Astrocyte (in vitro differentiated cells and primary cell): ENCODE measurements around the gene KRT31. TPM values are rescaled to one million over a fixed set of nuclear protein-coding genes. Genes with fewer than 3 reads are reported as not detected.
A peak's percentile ranks its signal among the peaks of the same experiment; 100 is the strongest.

ENCODE experiments used
- DNase-seq: peaks from one replicate; pipeline ENCODE4 v3.0.0-alpha.2; 2010; ENCODE audit warnings: low read depth
- FAIRE-seq: peaks from 2 replicates; lab custom pipeline; 2011; peaks lifted over from hg19 to GRCh38; lab: Jason Lieb, UNC
- H2AFZ ChIP-seq: 2 replicates; pipeline ENCODE4 v1.6.0; 2012; ENCODE audit warnings: low read depth, low read length, inconsistent platforms
- H3K27ac ChIP-seq: 2 replicates; pipeline ENCODE4 v1.5.1; 2011; ENCODE audit warnings: low read depth, low read length, inconsistent platforms
- H3K27me3 ChIP-seq: 2 replicates; pipeline ENCODE4 v1.6.0; 2011; ENCODE audit warnings: low read length, inconsistent platforms; ENCODE audit not compliant: insufficient read depth
- H3K36me3 ChIP-seq: 2 replicates; pipeline ENCODE4 v1.5.1; 2011; ENCODE audit warnings: low read length, inconsistent platforms; ENCODE audit not compliant: insufficient read depth
- H3K4me1 ChIP-seq: 2 replicates; pipeline ENCODE4 v1.5.1; 2011; ENCODE audit warnings: low read length, inconsistent platforms; ENCODE audit not compliant: insufficient read depth
- H3K4me2 ChIP-seq: 2 replicates; pipeline ENCODE4 v1.6.0; 2012; ENCODE audit warnings: low read length, inconsistent platforms
- H3K4me3 ChIP-seq: 2 replicates; pipeline ENCODE4 v1.5.1; 2011; ENCODE audit warnings: low read depth, mild to moderate bottlenecking, low read length, inconsistent platforms; ENCODE audit not compliant: insufficient read depth
- H3K79me2 ChIP-seq: 2 replicates; pipeline ENCODE4 v1.6.0; 2012; ENCODE audit warnings: mild to moderate bottlenecking, low read length, inconsistent platforms; ENCODE audit not compliant: insufficient read depth
- H3K9ac ChIP-seq: 2 replicates; pipeline ENCODE4 v1.6.0; 2012; ENCODE audit warnings: mild to moderate bottlenecking, low read length, inconsistent platforms
- H3K9me3 ChIP-seq: 2 replicates; pipeline ENCODE4 v1.5.1; 2012; ENCODE audit warnings: low read depth, mild to moderate bottlenecking, low read length, inconsistent platforms; ENCODE audit not compliant: insufficient read depth
- H4K20me1 ChIP-seq: 2 replicates; pipeline ENCODE4 v1.6.0; 2012; ENCODE audit warnings: low read length, inconsistent platforms; ENCODE audit not compliant: insufficient read depth
- H3K27ac Mint-ChIP-seq: one replicate; pipeline ENCODE4 v1.8.0; 2021; ENCODE audit warnings: mild to moderate bottlenecking, mixed read lengths; ENCODE audit not compliant: unreplicated experiment
- H3K27me3 Mint-ChIP-seq: one replicate; pipeline ENCODE4 v1.8.0; 2021; ENCODE audit warnings: low read depth, mixed read lengths; ENCODE audit not compliant: unreplicated experiment
- H3K36me3 Mint-ChIP-seq: one replicate; pipeline ENCODE4 v1.8.0; 2021; ENCODE audit warnings: low read depth, mixed read lengths; ENCODE audit not compliant: unreplicated experiment
- H3K4me1 Mint-ChIP-seq: one replicate; pipeline ENCODE4 v1.8.0; 2021; ENCODE audit warnings: low read depth, mixed read lengths; ENCODE audit not compliant: unreplicated experiment
- H3K4me3 Mint-ChIP-seq: one replicate; pipeline ENCODE4 v1.8.0; 2021; ENCODE audit warnings: mild to moderate bottlenecking, moderate library complexity, mixed read lengths; ENCODE audit not compliant: unreplicated experiment
- H3K9me3 Mint-ChIP-seq: one replicate; pipeline ENCODE4 v1.8.0; 2021; ENCODE audit warnings: mild to moderate bottlenecking, mixed read lengths; ENCODE audit not compliant: unreplicated experiment
- CTCF ChIP-seq: IDR thresholded peaks from 2 replicates; pipeline ENCODE4 v1.5.1; 2011; ENCODE audit warnings: low read depth, mild to moderate bottlenecking, inconsistent platforms, low read length, moderate library complexity; ENCODE audit not compliant: insufficient read depth
- EZH2 ChIP-seq: IDR thresholded peaks from 2 replicates; pipeline ENCODE4 v1.6.1; 2012; ENCODE audit warnings: mild to moderate bottlenecking, low read length, inconsistent platforms; ENCODE audit not compliant: insufficient read depth
- total RNA-seq: library from RNA; stranded (reverse); gene quantifications from 2 replicates; pipeline ENCODE4 v1.2.1, GENCODE V29; 2021

Gene KRT31
- total RNA-seq, 1 donor from 2014 or later, result not detected

- Histone ChIP-seq H3K9me3 (no peaks in the 10 kb centered on the region), H3K9ac (no peak overlapping the region), H3K4me1 (peaks cover 29% of the 10 kb centered on the region), H2AFZ (no peak overlapping the region), H4K20me1 (no peaks in the 10 kb centered on the region), H3K36me3 (no peaks in the 10 kb centered on the region), H3K27me3 (no peaks in the 10 kb centered on the region), H3K27ac (no peak overlapping the region), H3K4me2 (no peak overlapping the region), H3K4me3 (no peak overlapping the region), H3K79me2 (no peaks in the 10 kb centered on the region)
- Mint-ChIP-seq H3K9me3 (no peaks in the 10 kb centered on the region), H3K4me1 (peaks cover 32% of the 10 kb centered on the region), H3K27me3 (peaks cover 4% of the 10 kb centered on the region), H3K36me3 (no peaks in the 10 kb centered on the region), H3K27ac (peak overlapping the region; percentile 4), H3K4me3 (no peak overlapping the region)
- FAIRE-seq (no peak), DNase-seq (no peak)
- TF ChIP-seq CTCF, result no peak
- TF ChIP-seq EZH2, result no peak
Measured at GRCh38 chr17:41415411-41415810, 18.0 kb upstream of the KRT31 start.

- no peaks in the 10 kb centered on the region for H4K20me1 ChIP-seq
- no peaks in the 10 kb centered on the region for H3K36me3 Mint-ChIP-seq
- H3K4me3 Mint-ChIP-seq, result peak overlapping the region; percentile 28
- H3K9ac ChIP-seq, result no peak overlapping the region
- H3K4me1 Mint-ChIP-seq, result peaks cover 29% of the 10 kb centered on the region
- H3K27ac ChIP-seq, result no peak overlapping the region
- peaks cover 24% of the 10 kb centered on the region for H3K4me1 ChIP-seq
- no peak overlapping the region for H3K27ac Mint-ChIP-seq
- H2AFZ ChIP-seq, result no peak overlapping the region
- H3K4me2 ChIP-seq, result no peak overlapping the region
- H3K36me3 ChIP-seq, result no peaks in the 10 kb centered on the region
- no peaks in the 10 kb centered on the region for H3K79me2 ChIP-seq
- H3K4me3 ChIP-seq, result no peak overlapping the region
- H3K27me3 Mint-ChIP-seq, result peaks cover 14% of the 10 kb centered on the region
- no peaks in the 10 kb centered on the region for H3K9me3 ChIP-seq
- peak; percentile 16 for DNase-seq
- H3K9me3 Mint-ChIP-seq, result no peaks in the 10 kb centered on the region
- H3K27me3 ChIP-seq, result no peaks in the 10 kb centered on the region
- no peak for FAIRE-seq
- no peak for TF ChIP-seq EZH2
- TF ChIP-seq CTCF, result no peak
Measured at GRCh38 chr17:41413982-41414381, 16.6 kb upstream of the KRT31 start.

- H3K36me3 ChIP-seq, result no peaks in the 10 kb centered on the region
- peaks cover 13% of the 10 kb centered on the region for H3K27me3 Mint-ChIP-seq
- H3K4me1 ChIP-seq, result peaks cover 24% of the 10 kb centered on the region
- TF ChIP-seq CTCF (no peak), EZH2 (no peak)
- H3K27me3 ChIP-seq, result no peaks in the 10 kb centered on the region
- H3K4me1 Mint-ChIP-seq, result peaks cover 29% of the 10 kb centered on the region
- no peak overlapping the region for H3K4me2 ChIP-seq
- no peaks in the 10 kb centered on the region for H4K20me1 ChIP-seq
- no peak overlapping the region for H3K27ac Mint-ChIP-seq
- H3K9me3 ChIP-seq, result no peaks in the 10 kb centered on the region
- H3K79me2 ChIP-seq, result no peaks in the 10 kb centered on the region
- H2AFZ ChIP-seq, result no peak overlapping the region
- no peak overlapping the region for H3K9ac ChIP-seq
- FAIRE-seq (peak; percentile 60), DNase-seq (peak; percentile 56)
- H3K36me3 Mint-ChIP-seq, result no peaks in the 10 kb centered on the region
- H3K4me3 ChIP-seq, result no peak overlapping the region
- no peak overlapping the region for H3K27ac ChIP-seq
- no peak overlapping the region for H3K4me3 Mint-ChIP-seq
- H3K9me3 Mint-ChIP-seq, result no peaks in the 10 kb centered on the region
Measured at GRCh38 chr17:41413353-41413957, 16.0 kb upstream of the KRT31 start.
